Keratinocyte (primary cell): Measurements from ENCODE around the gene ZFPM1. TPM values are rescaled to one million over a fixed set of nuclear protein-coding genes. Genes with fewer than 3 reads are reported as not detected.

Experiments used
- DNase-seq: peaks from one replicate; pipeline ENCODE4 v3.0.0-alpha.2; 2011; ENCODE audit warnings: low read depth, missing footprints, low spot score
- FAIRE-seq: peaks from 2 replicates; lab custom pipeline; 2011; peaks lifted over from hg19 to GRCh38; lab: Jason Lieb, UNC
- H2AFZ ChIP-seq: 2 replicates; pipeline ENCODE4 v1.6.0; 2012; ENCODE audit warnings: low read length, control low read depth, inconsistent platforms; ENCODE audit not compliant: control insufficient read depth
- H3K27ac ChIP-seq: 2 replicates; pipeline ENCODE4 v1.5.1; 2011; ENCODE audit warnings: low read length; ENCODE audit not compliant: control insufficient read depth, insufficient read depth
- H3K27me3 ChIP-seq: 3 replicates; pipeline ENCODE4 v1.6.0; 2011; ENCODE audit warnings: low read length; ENCODE audit not compliant: control insufficient read depth, insufficient read depth; ENCODE audit errors: extremely low read depth
- H3K36me3 ChIP-seq, 2 experiments: 2 replicates in 1 of 2; 3 replicates in 1 of 2; pipeline ENCODE4 v1.5.1; 2011; ENCODE audit warnings: low read length in 2 of 2, mild to moderate bottlenecking in 1 of 2; ENCODE audit not compliant: control insufficient read depth in 2 of 2, insufficient read depth in 2 of 2; ENCODE audit errors: extremely low read depth in 1 of 2
- H3K4me1 ChIP-seq: 3 replicates; pipeline ENCODE4 v1.5.1; 2011; ENCODE audit warnings: low read length; ENCODE audit not compliant: control insufficient read depth, insufficient read depth; ENCODE audit errors: extremely low read depth
- H3K4me2 ChIP-seq: 3 replicates; pipeline ENCODE4 v1.6.0; 2011; ENCODE audit warnings: low read depth, low read length; ENCODE audit not compliant: control insufficient read depth, insufficient read depth; ENCODE audit errors: extremely low read depth
- H3K4me3 ChIP-seq, 3 experiments: fragments of 200-600 bp in 1 of 3; sonication (generic) in 1 of 3; 2 replicates in 2 of 3; 3 replicates in 1 of 3; pipeline ENCODE4 v1.5.1; 2011 to 2016; ENCODE audit warnings: low read length in 3 of 3, mild to moderate bottlenecking in 3 of 3, control low read depth in 2 of 3, inconsistent platforms in 1 of 3, low read depth in 1 of 3, mixed read lengths in 1 of 3, mixed run types in 1 of 3, moderate library complexity in 1 of 3; ENCODE audit not compliant: control insufficient read depth in 2 of 3, insufficient read depth in 2 of 3; ENCODE audit errors: extremely low read depth in 1 of 3
- H3K79me2 ChIP-seq: 2 replicates; pipeline ENCODE4 v1.6.0; 2012; ENCODE audit warnings: low read length; ENCODE audit not compliant: control insufficient read depth, insufficient read depth
- H3K9ac ChIP-seq: 3 replicates; pipeline ENCODE4 v1.6.0; 2011; ENCODE audit warnings: low read length; ENCODE audit not compliant: control insufficient read depth, insufficient read depth; ENCODE audit errors: extremely low read depth
- H3K9me1 ChIP-seq: 3 replicates; pipeline ENCODE4 v1.6.0; 2011; ENCODE audit warnings: low read length; ENCODE audit not compliant: control insufficient read depth, insufficient read depth; ENCODE audit errors: extremely low read depth
- H3K9me3 ChIP-seq: 2 replicates; pipeline ENCODE4 v1.5.1; 2012; ENCODE audit warnings: low read depth, low read length; ENCODE audit not compliant: control insufficient read depth
- H4K20me1 ChIP-seq: 3 replicates; pipeline ENCODE4 v1.6.0; 2011; ENCODE audit warnings: low read length; ENCODE audit not compliant: control insufficient read depth, insufficient read depth; ENCODE audit errors: extremely low read depth
- EZH2 ChIP-seq: IDR thresholded peaks from one replicate; pipeline ENCODE4 v1.6.1; 2012; ENCODE audit warnings: inconsistent platforms, mild to moderate bottlenecking, low read length, moderate library complexity
- dilution Hi-C: fragments of 300-500 bp; cut with MboI; formaldehyde crosslinking; loops from one replicate; pipeline ENCODE4 v1.7.0; 2020; ENCODE audit warnings: low sequenced_read_pairs; ENCODE audit not compliant: extremely low pct_ligation_motif_present
- polyA plus RNA-seq, 5 experiments: library from polyadenylated mRNA; depleted of rRNA in 3 of 5; stranded (reverse) in 3 of 5; stranded (forward) in 1 of 5; unstranded in 1 of 5; fragments of >200 nt; gene quantifications; 1 replicate in 1 of 5; 2 replicates in 3 of 5; 3 replicates in 1 of 5; pipeline versions ENCODE4 v1.2.1 to v1.2.3, GENCODE V29; 2011 to 2012; ENCODE audit warnings: missing spikeins in 2 of 5, low read depth in 1 of 5, low replicate concordance in 1 of 5
- TF ChIP-seq, protein P1 (sequence below), 3 experiments: IDR thresholded peaks in 1 of 3; conservative IDR thresholded peaks in 1 of 3; optimal IDR thresholded peaks in 1 of 3; 2 replicates in 2 of 3; 3 replicates in 1 of 3; pipeline versions ENCODE3 to v1.5.1; 2011; ENCODE audit warnings: low read length in 3 of 3, mild to moderate bottlenecking in 3 of 3, moderate library complexity in 2 of 3, control low read depth in 1 of 3, inconsistent platforms in 1 of 3; ENCODE audit not compliant: insufficient read depth in 2 of 3; ENCODE audit errors: extremely low read depth in 1 of 3

Gene ZFPM1
- polyA plus RNA-seq, 1 donor (not counting 4 experiments of a cell fraction or from before 2014, with no cell fraction given): 0.42 TPM

DNA sequence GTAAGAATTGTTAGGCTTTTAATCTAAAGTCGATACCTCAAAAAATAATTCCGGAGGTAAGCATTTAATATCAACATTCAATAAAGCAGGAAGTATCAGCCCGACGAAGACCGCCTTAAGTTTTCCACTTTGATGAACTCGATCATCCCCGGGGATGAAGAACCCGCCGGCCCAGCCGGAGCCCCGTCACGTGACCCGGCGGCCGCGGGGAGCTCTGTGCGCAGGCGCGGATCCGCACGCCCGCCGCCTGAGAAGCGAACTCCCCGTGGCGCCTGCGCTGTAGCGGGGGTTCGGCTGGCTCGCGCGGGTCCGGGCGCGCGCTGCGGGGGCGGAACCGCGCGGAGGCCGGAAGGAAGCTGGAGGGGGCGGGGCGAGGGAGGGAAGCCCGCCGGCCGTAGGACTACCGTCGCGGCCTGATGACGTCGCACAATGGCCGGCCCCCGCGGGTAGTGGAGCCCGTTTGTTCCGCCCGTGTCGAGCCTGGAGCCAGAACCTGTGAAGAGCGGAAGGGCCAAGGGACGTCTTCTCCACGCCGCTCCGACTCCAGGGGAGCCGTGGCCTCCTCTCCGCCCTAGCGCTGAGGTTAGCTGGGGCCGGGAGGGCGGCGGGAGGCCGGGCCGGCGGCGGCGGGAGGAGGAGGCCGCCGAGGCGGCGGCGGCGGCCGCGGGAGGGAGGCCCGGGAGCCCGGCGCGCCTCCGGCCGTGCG, 117.1 kb downstream of the ZFPM1 start, which contains the start of gene ZC3H18:
ZC3H18 (plus strand) TSS at position 419 of the 706 bp plus-strand sequence. CDS start 6,721 bp downstream, outside the sequence.
- Histone ChIP-seq H3K27ac (peak within 1 kb of the TSS; percentile 71), H3K9me1 (no peaks in the 10 kb centered on the region), H3K79me2 (peaks cover 44% of the 10 kb centered on the region), H3K9me3 (no peaks in the 10 kb centered on the region), H3K4me1 (peaks cover 17% of the 10 kb centered on the region), H4K20me1 (no peaks in the 10 kb centered on the region), H2AFZ (peak within 1 kb of the TSS; percentile 92), H3K4me3 (peak within 1 kb of the TSS; percentile 73 to 92 (median 88)), H3K4me2 (peak within 1 kb of the TSS; percentile 93), H3K9ac (peak within 1 kb of the TSS; percentile 85), H3K36me3 (peaks cover under 1 to 1% of the 10 kb centered on the region in 2 experiments), H3K27me3 (no peaks in the 10 kb centered on the region)
- FAIRE-seq (no peak), DNase-seq (peak; percentile 56)
- TF ChIP-seq, protein P1, sequence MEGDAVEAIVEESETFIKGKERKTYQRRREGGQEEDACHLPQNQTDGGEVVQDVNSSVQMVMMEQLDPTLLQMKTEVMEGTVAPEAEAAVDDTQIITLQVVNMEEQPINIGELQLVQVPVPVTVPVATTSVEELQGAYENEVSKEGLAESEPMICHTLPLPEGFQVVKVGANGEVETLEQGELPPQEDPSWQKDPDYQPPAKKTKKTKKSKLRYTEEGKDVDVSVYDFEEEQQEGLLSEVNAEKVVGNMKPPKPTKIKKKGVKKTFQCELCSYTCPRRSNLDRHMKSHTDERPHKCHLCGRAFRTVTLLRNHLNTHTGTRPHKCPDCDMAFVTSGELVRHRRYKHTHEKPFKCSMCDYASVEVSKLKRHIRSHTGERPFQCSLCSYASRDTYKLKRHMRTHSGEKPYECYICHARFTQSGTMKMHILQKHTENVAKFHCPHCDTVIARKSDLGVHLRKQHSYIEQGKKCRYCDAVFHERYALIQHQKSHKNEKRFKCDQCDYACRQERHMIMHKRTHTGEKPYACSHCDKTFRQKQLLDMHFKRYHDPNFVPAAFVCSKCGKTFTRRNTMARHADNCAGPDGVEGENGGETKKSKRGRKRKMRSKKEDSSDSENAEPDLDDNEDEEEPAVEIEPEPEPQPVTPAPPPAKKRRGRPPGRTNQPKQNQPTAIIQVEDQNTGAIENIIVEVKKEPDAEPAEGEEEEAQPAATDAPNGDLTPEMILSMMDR (optimal IDR thresholded peaks at IDR 0.05 in 1 of 3, IDR thresholded peaks at IDR 0.05 in 1 of 3, conservative IDR thresholded peaks at IDR 0.05 in 1 of 3; ENCODE audit: extremely low read depth in 1 of 3, insufficient read depth in 2 of 3, low read length in 3 of 3): no peak
- no peak for TF ChIP-seq EZH2
- dilution Hi-C loops: no loop called here

DNA sequence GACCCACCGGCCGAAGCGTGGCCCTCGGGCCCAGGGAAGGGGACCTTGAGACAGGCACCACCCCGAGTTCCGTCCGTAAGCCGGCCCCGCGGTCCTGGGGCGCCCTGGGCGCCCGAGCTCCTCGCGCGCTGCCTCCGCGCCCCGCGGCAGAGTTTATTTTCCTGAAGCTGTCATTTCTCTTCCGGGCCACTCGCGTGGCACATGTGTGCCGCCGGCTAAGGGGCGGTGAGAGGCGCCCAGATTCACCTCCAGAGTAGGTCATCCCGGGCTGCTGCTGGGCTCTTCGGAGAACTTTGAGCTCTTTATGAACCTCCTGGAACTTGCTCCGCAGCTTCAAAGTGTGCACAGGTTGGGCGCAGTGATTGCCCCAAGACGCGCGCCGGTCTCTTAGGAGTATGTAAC, 117.6 kb downstream of the ZFPM1 start:
- no peaks in the 10 kb centered on the region for H3K27me3 ChIP-seq
- no peaks in the 10 kb centered on the region for H3K9me3 ChIP-seq
- H3K9ac ChIP-seq: peak overlapping the region; percentile 85
- H3K9me1 ChIP-seq: no peaks in the 10 kb centered on the region
- H3K36me3 ChIP-seq: peaks cover 1 to 3% of the 10 kb centered on the region in 2 experiments
- DNase-seq (no peak), FAIRE-seq (no peak)
- TF ChIP-seq, protein P1 (optimal IDR thresholded peaks at IDR 0.05 in 1 of 3, IDR thresholded peaks at IDR 0.05 in 1 of 3, conservative IDR thresholded peaks at IDR 0.05 in 1 of 3; ENCODE audit: extremely low read depth in 1 of 3, insufficient read depth in 2 of 3, low read length in 3 of 3): no peak
- no peak for TF ChIP-seq EZH2
- H3K79me2 ChIP-seq: peaks cover 48% of the 10 kb centered on the region
- H3K27ac ChIP-seq: peak overlapping the region; percentile 71
- H3K4me1 ChIP-seq: peaks cover 17% of the 10 kb centered on the region
- no peaks in the 10 kb centered on the region for H4K20me1 ChIP-seq
- H2AFZ ChIP-seq: peak overlapping the region; percentile 30
- H3K4me3 ChIP-seq: peak overlapping the region; percentile 73 to 87 (median 83)
- peak overlapping the region; percentile 86 for H3K4me2 ChIP-seq
- dilution Hi-C loops: no loop called here
